HCT116 (cell line): Measurements from ENCODE around the gene SPATA2L. TPM values are rescaled to one million over a fixed set of nuclear protein-coding genes. Genes with fewer than 3 reads are reported as not detected.

ENCODE experiments used
- ATAC-seq: fragments of 200-7000 bp; cut with Tn5 transposase; 2 replicates; pipeline ENCODE4 v1.9.1; 2020; ENCODE audit warnings: mild to moderate bottlenecking, moderate library complexity
- BruUV-seq: library from RNA; stranded (reverse); fragments of 400-500 nt; replicated peaks from 2 replicates; lab custom pipeline; 2021; lab: Mats Ljungman, UMichigan
- CTCF ChIA-PET: fragments of 300-600 bp; sonication (Branson Sonifier 250); formaldehyde crosslinking; loops from one replicate; lab custom pipeline; 2021; ENCODE audit warnings: antibody characterized with exemption; lab: Charles Lee
- POLR2A ChIA-PET: fragments of 300-600, 350-600 bp; sonication (Branson Sonifier 250); formaldehyde crosslinking; loops from one replicate; lab custom pipeline; 2021; ENCODE audit warnings: antibody characterized with exemption; lab: Charles Lee
- RAD21 ChIA-PET, 2 experiments: fragments of 300-600 bp; sonication (Branson Sonifier 250); formaldehyde crosslinking; loops; one replicate each; lab custom pipeline; 2023; ENCODE audit warnings: low total read pairs in 2 of 2; ENCODE audit not compliant: uncharacterized antibody in 2 of 2, unreplicated experiment in 2 of 2, low non-redundant PET in 1 of 2; lab: Charles Lee
- DNase-seq: peaks from one replicate; pipeline ENCODE4 v3.0.0-alpha.2; 2010; ENCODE audit warnings: low read depth, low spot score
- H2AFZ ChIP-seq: fragments of 200-600 bp; shearing (Covaris generic), sonication (generic); 2 replicates; pipeline ENCODE4 v1.6.1; 2017; ENCODE audit warnings: low read depth, mixed run types, mixed read lengths, antibody characterized with exemption, low read length; ENCODE audit not compliant: poor library complexity, severe bottlenecking
- H3K27ac ChIP-seq: 2 replicates; pipeline ENCODE4 v1.5.1; 2012; ENCODE audit warnings: low read depth, low read length
- H3K27me3 ChIP-seq: fragments of 200-600 bp; sonication (generic); 2 replicates; pipeline ENCODE4 v1.6.1; 2016; ENCODE audit warnings: mixed run types, low read length, mixed read lengths; ENCODE audit not compliant: insufficient read depth
- H3K36me3 ChIP-seq, 2 experiments: fragments of 200-500 bp in 1 of 2; fragments of 200-600 bp in 1 of 2; sonication (Bioruptor generic) in 1 of 2; sonication (generic) in 1 of 2; 2 replicates each; pipeline versions ENCODE4 v1.5.1 to v1.6.1; 2014 to 2016; ENCODE audit warnings: low read length in 2 of 2, inconsistent platforms in 1 of 2, mixed read lengths in 1 of 2, mixed run types in 1 of 2; ENCODE audit not compliant: insufficient read depth in 2 of 2, control insufficient read depth in 1 of 2
- H3K4me1 ChIP-seq, 2 experiments: fragments of 200-600 bp in 1 of 2; sonication (generic) in 1 of 2; 2 replicates each; pipeline versions ENCODE4 v1.5.1 to v1.6.1; 2012 to 2017; ENCODE audit warnings: low read length in 2 of 2, inconsistent platforms in 1 of 2, mild to moderate bottlenecking in 1 of 2, mixed read lengths in 1 of 2, mixed run types in 1 of 2, moderate library complexity in 1 of 2; ENCODE audit not compliant: insufficient read depth in 2 of 2, control insufficient read depth in 1 of 2
- H3K4me2 ChIP-seq: fragments of 200-600 bp; sonication (generic); 2 replicates; pipeline ENCODE4 v1.6.1; 2017; ENCODE audit warnings: mixed run types, low read length, mixed read lengths
- H3K4me3 ChIP-seq, 2 experiments: fragments of 200-600 bp in 1 of 2; sonication (generic) in 1 of 2; replicated peaks in 1 of 2; 2 replicates each; pipeline ENCODE4 v1.5.1; 2011 to 2016; ENCODE audit warnings: low read length in 2 of 2, control low read depth in 1 of 2, low read depth in 1 of 2, mild to moderate bottlenecking in 1 of 2, mixed read lengths in 1 of 2, mixed run types in 1 of 2
- H3K79me2 ChIP-seq: fragments of 200-600 bp; sonication (generic); 2 replicates; pipeline ENCODE4 v1.6.1; 2017; ENCODE audit warnings: mild to moderate bottlenecking, mixed run types, low read length, moderate library complexity, mixed read lengths; ENCODE audit not compliant: insufficient read depth
- H3K9ac ChIP-seq: fragments of 200-600 bp; sonication (generic); 2 replicates; pipeline ENCODE4 v1.6.1; 2016; ENCODE audit warnings: low read length, mixed read lengths
- H3K9me2 ChIP-seq: fragments of 200-600 bp; sonication (generic), shearing (Covaris generic); 2 replicates; pipeline ENCODE4 v1.6.1; 2017; ENCODE audit warnings: mixed run types, mild to moderate bottlenecking, moderate library complexity; ENCODE audit not compliant: insufficient read depth
- H3K9me3 ChIP-seq, 2 experiments: fragments of 200-500 bp in 1 of 2; fragments of 200-600 bp in 1 of 2; sonication (Bioruptor generic) in 1 of 2; sonication (generic) in 1 of 2; 2 replicates each; pipeline ENCODE4 v1.6.1; 2014 to 2017; ENCODE audit warnings: low read length in 2 of 2, mixed read lengths in 2 of 2, inconsistent platforms in 1 of 2, low read depth in 1 of 2, mild to moderate bottlenecking in 1 of 2, mixed run types in 1 of 2, moderate library complexity in 1 of 2; ENCODE audit not compliant: control insufficient read depth in 1 of 2, insufficient read depth in 1 of 2
- H4K20me1 ChIP-seq: fragments of 200-600 bp; sonication (generic), shearing (Covaris generic); 2 replicates; pipeline ENCODE4 v1.6.1; 2017; ENCODE audit warnings: mixed run types, mild to moderate bottlenecking, moderate library complexity; ENCODE audit not compliant: insufficient read depth
- CBX3 ChIP-seq: IDR thresholded peaks from 2 replicates; pipeline ENCODE4 v1.6.1; 2012; ENCODE audit warnings: low read depth
- EGR1 ChIP-seq: IDR thresholded peaks from 2 replicates; pipeline ENCODE4 v1.6.1; 2012; ENCODE audit warnings: low read depth
- JUND ChIP-seq: IDR thresholded peaks from 2 replicates; pipeline ENCODE4 v1.6.1; 2012
- POLR2A ChIP-seq: IDR thresholded peaks from 2 replicates; pipeline ENCODE4 v1.7.0; 2011; ENCODE audit warnings: borderline replicate concordance; ENCODE audit not compliant: insufficient read depth, insufficient read length; ENCODE audit errors: extremely low read depth
- POLR2AphosphoS5 ChIP-seq: IDR thresholded peaks from 2 replicates; pipeline ENCODE4 v1.6.1; 2011; ENCODE audit warnings: mild to moderate bottlenecking, low read depth, low read length, moderate library complexity
- RAD21 ChIP-seq: IDR thresholded peaks from 2 replicates; pipeline ENCODE4 v1.6.1; 2012; ENCODE audit warnings: low read depth, mild to moderate bottlenecking
- SIN3A ChIP-seq: IDR thresholded peaks from 2 replicates; pipeline ENCODE4 v1.6.1; 2012; ENCODE audit warnings: low read depth
- SP1 ChIP-seq: IDR thresholded peaks from 2 replicates; pipeline ENCODE4 v1.6.1; 2012; ENCODE audit warnings: low read depth
- TCF7L2 ChIP-seq: IDR thresholded peaks from 2 replicates; pipeline ENCODE4 v1.7.0; 2011; ENCODE audit warnings: borderline replicate concordance, inconsistent platforms; ENCODE audit not compliant: insufficient read depth, insufficient read length; ENCODE audit errors: extremely low read depth
- YY1 ChIP-seq: IDR thresholded peaks from 2 replicates; pipeline ENCODE4 v1.6.1; 2011; ENCODE audit warnings: low read length, low read depth, moderate library complexity, mild to moderate bottlenecking; ENCODE audit not compliant: insufficient replicate concordance; ENCODE audit errors: extremely low read depth
- ZFX ChIP-seq: fragments of 450-650 bp; IDR thresholded peaks from 2 replicates; pipeline ENCODE4 v1.6.1; 2017
- ZNF274 ChIP-seq: fragments of 200-500 bp; sonication (Bioruptor generic); IDR thresholded peaks from 2 replicates; pipeline ENCODE4 v1.6.1; 2014; ENCODE audit warnings: mild to moderate bottlenecking, low read depth, low read length, inconsistent platforms
- intact Hi-C: fragments of 100-400 bp; cut with micrococcal nuclease; formaldehyde crosslinking; loops from 2 replicates; pipeline ENCODE4 v1.10.0; 2022
- total RNA-seq: library from RNA; stranded (reverse); gene quantifications from one replicate; pipeline ENCODE4 v1.2.1, GENCODE V29; 2021; ENCODE audit not compliant: unreplicated experiment
- TF ChIP-seq, protein P1 (sequence below): IDR thresholded peaks from 2 replicates; pipeline ENCODE4 v1.6.1; 2012
- TF ChIP-seq, protein P2 (sequence below), 3 experiments: fragments of 200-600 bp in 1 of 3; sonication (generic) in 1 of 3; IDR thresholded peaks in 2 of 3; conservative IDR thresholded peaks in 1 of 3; 2 replicates each; pipeline ENCODE4 v1.5.1; 2012 to 2017; ENCODE audit warnings: low read depth in 2 of 3, low read length in 2 of 3, antibody characterized with exemption in 1 of 3, borderline replicate concordance in 1 of 3, control low read depth in 1 of 3, mild to moderate bottlenecking in 1 of 3, mixed read lengths in 1 of 3, mixed run types in 1 of 3, moderate library complexity in 1 of 3; ENCODE audit not compliant: insufficient read depth in 1 of 3
- TF ChIP-seq, protein P3 (sequence below): IDR thresholded peaks from 2 replicates; pipeline ENCODE4 v1.6.1; 2011; ENCODE audit warnings: mild to moderate bottlenecking, low read length, moderate library complexity; ENCODE audit not compliant: insufficient replicate concordance; ENCODE audit errors: extremely low read depth
- TF ChIP-seq, protein P4 (sequence below): IDR thresholded peaks from 2 replicates; pipeline ENCODE4 v1.6.1; 2012

SPATA2L gene
- total RNA-seq, 1 experiment from 2014 or later = 50.5 TPM

DNA sequence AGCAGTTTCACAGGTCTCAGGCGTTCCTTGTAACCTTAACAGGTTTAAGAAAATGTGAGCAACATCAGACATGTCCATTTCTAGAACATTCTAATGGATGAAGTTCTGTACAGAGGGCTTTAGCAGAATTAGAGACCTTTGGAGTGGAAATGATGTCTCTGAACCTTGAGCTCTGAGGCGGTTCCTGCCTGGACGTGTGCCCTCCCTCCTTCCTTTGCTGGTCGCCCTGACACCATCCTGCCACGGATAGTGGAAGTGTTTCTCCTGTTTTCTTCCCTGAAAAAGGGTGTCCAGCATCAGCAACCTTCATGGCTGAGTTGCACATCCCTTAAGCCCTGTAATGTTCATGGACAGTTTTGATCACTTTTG is 32.7 kb downstream of the SPATA2L start:
- no peak for DNase-seq
- H3K9me3 ChIP-seq = peaks cover 5% of the 10 kb centered on the region in 2 experiments; a peak in 1 of 4 replicates
- H3K36me3 ChIP-seq = peaks cover 0 to 13% of the 10 kb centered on the region in 2 experiments; a peak in 1 of 4 replicates
- H3K27ac ChIP-seq = peak overlapping the region; percentile 9; the same call in 1 of the 2 replicates
- TF ChIP-seq POLR2A (no peak), TCF7L2 (no peak), CBX3 (no peak), JUND (no peak), YY1 (no peak), RAD21 (no peak), SIN3A (no peak), SP1 (no peak), ZNF274 (no peak), POLR2AphosphoS5 (no peak), ZFX (no peak), EGR1 (no peak)
- TF ChIP-seq, protein P1, sequence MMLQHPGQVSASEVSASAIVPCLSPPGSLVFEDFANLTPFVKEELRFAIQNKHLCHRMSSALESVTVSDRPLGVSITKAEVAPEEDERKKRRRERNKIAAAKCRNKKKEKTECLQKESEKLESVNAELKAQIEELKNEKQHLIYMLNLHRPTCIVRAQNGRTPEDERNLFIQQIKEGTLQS = no peak
- TF ChIP-seq, protein P2, sequence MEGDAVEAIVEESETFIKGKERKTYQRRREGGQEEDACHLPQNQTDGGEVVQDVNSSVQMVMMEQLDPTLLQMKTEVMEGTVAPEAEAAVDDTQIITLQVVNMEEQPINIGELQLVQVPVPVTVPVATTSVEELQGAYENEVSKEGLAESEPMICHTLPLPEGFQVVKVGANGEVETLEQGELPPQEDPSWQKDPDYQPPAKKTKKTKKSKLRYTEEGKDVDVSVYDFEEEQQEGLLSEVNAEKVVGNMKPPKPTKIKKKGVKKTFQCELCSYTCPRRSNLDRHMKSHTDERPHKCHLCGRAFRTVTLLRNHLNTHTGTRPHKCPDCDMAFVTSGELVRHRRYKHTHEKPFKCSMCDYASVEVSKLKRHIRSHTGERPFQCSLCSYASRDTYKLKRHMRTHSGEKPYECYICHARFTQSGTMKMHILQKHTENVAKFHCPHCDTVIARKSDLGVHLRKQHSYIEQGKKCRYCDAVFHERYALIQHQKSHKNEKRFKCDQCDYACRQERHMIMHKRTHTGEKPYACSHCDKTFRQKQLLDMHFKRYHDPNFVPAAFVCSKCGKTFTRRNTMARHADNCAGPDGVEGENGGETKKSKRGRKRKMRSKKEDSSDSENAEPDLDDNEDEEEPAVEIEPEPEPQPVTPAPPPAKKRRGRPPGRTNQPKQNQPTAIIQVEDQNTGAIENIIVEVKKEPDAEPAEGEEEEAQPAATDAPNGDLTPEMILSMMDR (IDR thresholded peaks at IDR 0.05 in 2 of 3, conservative IDR thresholded peaks at IDR 0.05 in 1 of 3; ENCODE audit: borderline replicate concordance in 1 of 3, insufficient read depth in 1 of 3, low read depth in 2 of 3, low read length in 2 of 3) = no peak
- TF ChIP-seq, protein P3, sequence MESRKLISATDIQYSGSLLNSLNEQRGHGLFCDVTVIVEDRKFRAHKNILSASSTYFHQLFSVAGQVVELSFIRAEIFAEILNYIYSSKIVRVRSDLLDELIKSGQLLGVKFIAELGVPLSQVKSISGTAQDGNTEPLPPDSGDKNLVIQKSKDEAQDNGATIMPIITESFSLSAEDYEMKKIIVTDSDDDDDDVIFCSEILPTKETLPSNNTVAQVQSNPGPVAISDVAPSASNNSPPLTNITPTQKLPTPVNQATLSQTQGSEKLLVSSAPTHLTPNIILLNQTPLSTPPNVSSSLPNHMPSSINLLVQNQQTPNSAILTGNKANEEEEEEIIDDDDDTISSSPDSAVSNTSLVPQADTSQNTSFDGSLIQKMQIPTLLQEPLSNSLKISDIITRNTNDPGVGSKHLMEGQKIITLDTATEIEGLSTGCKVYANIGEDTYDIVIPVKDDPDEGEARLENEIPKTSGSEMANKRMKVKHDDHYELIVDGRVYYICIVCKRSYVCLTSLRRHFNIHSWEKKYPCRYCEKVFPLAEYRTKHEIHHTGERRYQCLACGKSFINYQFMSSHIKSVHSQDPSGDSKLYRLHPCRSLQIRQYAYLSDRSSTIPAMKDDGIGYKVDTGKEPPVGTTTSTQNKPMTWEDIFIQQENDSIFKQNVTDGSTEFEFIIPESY = no peak
- TF ChIP-seq, protein P4, sequence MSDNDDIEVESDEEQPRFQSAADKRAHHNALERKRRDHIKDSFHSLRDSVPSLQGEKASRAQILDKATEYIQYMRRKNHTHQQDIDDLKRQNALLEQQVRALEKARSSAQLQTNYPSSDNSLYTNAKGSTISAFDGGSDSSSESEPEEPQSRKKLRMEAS = no peak
- no peak overlapping the region for H3K4me3 ChIP-seq
- no peaks in the 10 kb centered on the region for H4K20me1 ChIP-seq
- no peak overlapping the region for H2AFZ ChIP-seq
- no peak overlapping the region for H3K9ac ChIP-seq
- H3K4me2 ChIP-seq = no peak overlapping the region
- no TSS peak for BruUV-seq
- no peak for ATAC-seq
- ChIA-PET POLR2A (no interaction called here), RAD21 (no interaction called here), CTCF (interaction anchor here (0.6 to 1.3 kb wide), 2 partner anchors 11 to 20 kb away, joined by 6 to 9 read pairs; partner anchors contain the start of genes CHMP1A and SPATA33)
- no peaks in the 10 kb centered on the region for H3K27me3 ChIP-seq
- H3K4me1 ChIP-seq = peaks cover 0 to 5% of the 10 kb centered on the region in 2 experiments; a peak in 1 of 4 replicates
- intact Hi-C loops = no loop called here
- H3K79me2 ChIP-seq = no peaks in the 10 kb centered on the region
- H3K9me2 ChIP-seq = no peaks in the 10 kb centered on the region
